Panc1 (cell line): Measurements from ENCODE around the gene VAV3. TPM values are rescaled to one million over a fixed set of nuclear protein-coding genes. Genes with fewer than 3 reads are reported as not detected.

Experiments used
- ATAC-seq: fragments of 200-7000 bp; cut with Tn5 transposase; 2 replicates; pipeline ENCODE4 v1.9.1; 2020; ENCODE audit warnings: mild to moderate bottlenecking, moderate library complexity
- BruUV-seq: library from RNA; stranded (reverse); fragments of 400-500 nt; replicated peaks from 2 replicates; lab custom pipeline; 2021; lab: Mats Ljungman, UMichigan
- CTCF ChIA-PET: fragments of 300-600 bp; sonication (Branson Sonifier 250); formaldehyde crosslinking; loops from one replicate; lab custom pipeline; 2022; ENCODE audit warnings: antibody characterized with exemption; lab: Charles Lee
- POLR2A ChIA-PET: fragments of 300-600 bp; sonication (Branson Sonifier 250); formaldehyde crosslinking; loops from one replicate; lab custom pipeline; 2022; ENCODE audit warnings: antibody characterized with exemption; lab: Charles Lee
- DNase-seq: peaks from one replicate; pipeline ENCODE4 v3.0.0-alpha.2; 2010; ENCODE audit warnings: low read depth, low spot score
- H3K27ac ChIP-seq: 2 replicates; pipeline ENCODE4 v1.5.1; 2011; ENCODE audit warnings: mild to moderate bottlenecking, low read length, inconsistent platforms
- H3K27me3 ChIP-seq: fragments of 200-500 bp; sonication (Bioruptor generic); 2 replicates; pipeline ENCODE4 v1.6.0; 2014; ENCODE audit warnings: low read length, inconsistent platforms; ENCODE audit not compliant: control insufficient read depth, insufficient read depth
- H3K36me3 ChIP-seq: fragments of 200-500 bp; sonication (Bioruptor generic); 2 replicates; pipeline ENCODE4 v1.5.1; 2014; ENCODE audit warnings: inconsistent platforms, mild to moderate bottlenecking, low read length, moderate library complexity; ENCODE audit not compliant: control insufficient read depth, insufficient read depth
- H3K4me1 ChIP-seq: 2 replicates; pipeline ENCODE4 v1.5.1; 2011; ENCODE audit warnings: inconsistent platforms, mild to moderate bottlenecking, low read length, moderate library complexity; ENCODE audit not compliant: control insufficient read depth, insufficient read depth
- H3K4me3 ChIP-seq, 2 experiments: 2 replicates each; pipeline ENCODE4 v1.5.1; 2011 to 2012; ENCODE audit warnings: low read depth in 2 of 2, low read length in 2 of 2, mild to moderate bottlenecking in 2 of 2, inconsistent platforms in 1 of 2, moderate library complexity in 1 of 2
- H3K9me3 ChIP-seq: fragments of 200-500 bp; sonication (Bioruptor generic); 2 replicates; pipeline ENCODE4 v1.5.1; 2014; ENCODE audit warnings: low read depth, mild to moderate bottlenecking, inconsistent platforms, low read length, moderate library complexity; ENCODE audit not compliant: control insufficient read depth, insufficient read depth
- POLR2AphosphoS5 ChIP-seq: IDR thresholded peaks from 2 replicates; pipeline ENCODE4 v1.6.1; 2012; ENCODE audit warnings: mild to moderate bottlenecking, low read depth, low read length, moderate library complexity
- SIN3A ChIP-seq: IDR thresholded peaks from 2 replicates; pipeline ENCODE4 v1.6.1; 2012; ENCODE audit warnings: low read depth, mild to moderate bottlenecking, low read length, moderate library complexity, borderline replicate concordance; ENCODE audit not compliant: insufficient read depth
- TCF7L2 ChIP-seq: IDR thresholded peaks from 2 replicates; pipeline ENCODE4 v1.6.1; 2011; ENCODE audit warnings: mild to moderate bottlenecking, low read depth, low read length, inconsistent platforms
- in situ Hi-C: cut with HindIII; loops from 2 replicates; pipeline ENCODE4 v1.10.0; 2016; ENCODE audit warnings: low sequenced_read_pairs, low pct_unique_long_range_greater_than_20kb
- intact Hi-C: fragments of 100-400 bp; cut with micrococcal nuclease; formaldehyde crosslinking; loops from one replicate; pipeline ENCODE4 v1.10.0; 2022; ENCODE audit not compliant: unreplicated experiment
- total RNA-seq: library from RNA; stranded (reverse); gene quantifications from one replicate; pipeline ENCODE4 v1.2.1, GENCODE V29; 2021; ENCODE audit not compliant: unreplicated experiment
- TF ChIP-seq, protein P1 (sequence below), 2 experiments: IDR thresholded peaks; 2 replicates each; pipeline ENCODE4 v1.6.1; 2011 to 2012; ENCODE audit warnings: low read depth in 2 of 2, control low read depth in 1 of 2, low read length in 1 of 2, mild to moderate bottlenecking in 1 of 2, moderate library complexity in 1 of 2; ENCODE audit not compliant: insufficient read depth in 1 of 2
- TF ChIP-seq, protein P2 (sequence below): fragments of 450-650 bp; IDR thresholded peaks from 2 replicates; pipeline ENCODE4 v1.5.1; 2017; ENCODE audit warnings: mild to moderate bottlenecking

The VAV3 gene
- total RNA-seq, 1 experiment from 2014 or later: 0.23 TPM

DNA sequence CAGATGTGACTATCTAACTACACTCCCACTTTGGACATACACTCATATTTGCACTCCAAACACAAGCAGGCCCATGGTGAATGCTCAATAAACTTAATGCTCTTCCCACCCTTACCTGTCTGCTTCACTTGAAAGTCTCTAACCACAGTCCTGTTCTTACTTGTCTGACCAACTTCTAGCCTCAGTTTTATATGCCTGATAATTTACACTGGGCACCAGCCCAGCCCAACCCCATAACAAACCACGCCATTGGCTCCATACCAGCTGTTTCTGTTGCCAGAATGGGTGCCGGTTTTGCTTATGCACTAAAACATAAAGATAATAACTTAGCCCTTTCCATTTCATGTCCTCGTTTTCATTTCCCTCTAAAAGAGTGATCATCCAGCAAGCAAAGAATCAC is 428.7 kb downstream of the VAV3 start:
- DNase-seq: no peak
- no peak for ATAC-seq
- Histone ChIP-seq H3K27ac (no peak overlapping the region), H3K27me3 (no peaks in the 10 kb centered on the region), H3K9me3 (no peaks in the 10 kb centered on the region), H3K4me1 (no peaks in the 10 kb centered on the region), H3K36me3 (no peaks in the 10 kb centered on the region), H3K4me3 (no peak overlapping the region)
- CTCF ChIA-PET: no interaction called here
- in situ Hi-C loops: no loop called here
- intact Hi-C loops: no loop called here
- BruUV-seq: no TSS peak
- no peak for TF ChIP-seq TCF7L2
- TF ChIP-seq, protein P1, sequence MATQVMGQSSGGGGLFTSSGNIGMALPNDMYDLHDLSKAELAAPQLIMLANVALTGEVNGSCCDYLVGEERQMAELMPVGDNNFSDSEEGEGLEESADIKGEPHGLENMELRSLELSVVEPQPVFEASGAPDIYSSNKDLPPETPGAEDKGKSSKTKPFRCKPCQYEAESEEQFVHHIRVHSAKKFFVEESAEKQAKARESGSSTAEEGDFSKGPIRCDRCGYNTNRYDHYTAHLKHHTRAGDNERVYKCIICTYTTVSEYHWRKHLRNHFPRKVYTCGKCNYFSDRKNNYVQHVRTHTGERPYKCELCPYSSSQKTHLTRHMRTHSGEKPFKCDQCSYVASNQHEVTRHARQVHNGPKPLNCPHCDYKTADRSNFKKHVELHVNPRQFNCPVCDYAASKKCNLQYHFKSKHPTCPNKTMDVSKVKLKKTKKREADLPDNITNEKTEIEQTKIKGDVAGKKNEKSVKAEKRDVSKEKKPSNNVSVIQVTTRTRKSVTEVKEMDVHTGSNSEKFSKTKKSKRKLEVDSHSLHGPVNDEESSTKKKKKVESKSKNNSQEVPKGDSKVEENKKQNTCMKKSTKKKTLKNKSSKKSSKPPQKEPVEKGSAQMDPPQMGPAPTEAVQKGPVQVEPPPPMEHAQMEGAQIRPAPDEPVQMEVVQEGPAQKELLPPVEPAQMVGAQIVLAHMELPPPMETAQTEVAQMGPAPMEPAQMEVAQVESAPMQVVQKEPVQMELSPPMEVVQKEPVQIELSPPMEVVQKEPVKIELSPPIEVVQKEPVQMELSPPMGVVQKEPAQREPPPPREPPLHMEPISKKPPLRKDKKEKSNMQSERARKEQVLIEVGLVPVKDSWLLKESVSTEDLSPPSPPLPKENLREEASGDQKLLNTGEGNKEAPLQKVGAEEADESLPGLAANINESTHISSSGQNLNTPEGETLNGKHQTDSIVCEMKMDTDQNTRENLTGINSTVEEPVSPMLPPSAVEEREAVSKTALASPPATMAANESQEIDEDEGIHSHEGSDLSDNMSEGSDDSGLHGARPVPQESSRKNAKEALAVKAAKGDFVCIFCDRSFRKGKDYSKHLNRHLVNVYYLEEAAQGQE (IDR thresholded peaks at IDR 0.05; ENCODE audit: insufficient read depth in 1 of 2, low read depth in 2 of 2, low read length in 1 of 2): no peak
- TF ChIP-seq SIN3A: no peak
- TF ChIP-seq POLR2AphosphoS5: no peak
- TF ChIP-seq, protein P2, sequence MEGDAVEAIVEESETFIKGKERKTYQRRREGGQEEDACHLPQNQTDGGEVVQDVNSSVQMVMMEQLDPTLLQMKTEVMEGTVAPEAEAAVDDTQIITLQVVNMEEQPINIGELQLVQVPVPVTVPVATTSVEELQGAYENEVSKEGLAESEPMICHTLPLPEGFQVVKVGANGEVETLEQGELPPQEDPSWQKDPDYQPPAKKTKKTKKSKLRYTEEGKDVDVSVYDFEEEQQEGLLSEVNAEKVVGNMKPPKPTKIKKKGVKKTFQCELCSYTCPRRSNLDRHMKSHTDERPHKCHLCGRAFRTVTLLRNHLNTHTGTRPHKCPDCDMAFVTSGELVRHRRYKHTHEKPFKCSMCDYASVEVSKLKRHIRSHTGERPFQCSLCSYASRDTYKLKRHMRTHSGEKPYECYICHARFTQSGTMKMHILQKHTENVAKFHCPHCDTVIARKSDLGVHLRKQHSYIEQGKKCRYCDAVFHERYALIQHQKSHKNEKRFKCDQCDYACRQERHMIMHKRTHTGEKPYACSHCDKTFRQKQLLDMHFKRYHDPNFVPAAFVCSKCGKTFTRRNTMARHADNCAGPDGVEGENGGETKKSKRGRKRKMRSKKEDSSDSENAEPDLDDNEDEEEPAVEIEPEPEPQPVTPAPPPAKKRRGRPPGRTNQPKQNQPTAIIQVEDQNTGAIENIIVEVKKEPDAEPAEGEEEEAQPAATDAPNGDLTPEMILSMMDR: no peak
- POLR2A ChIA-PET: no interaction called here

DNA sequence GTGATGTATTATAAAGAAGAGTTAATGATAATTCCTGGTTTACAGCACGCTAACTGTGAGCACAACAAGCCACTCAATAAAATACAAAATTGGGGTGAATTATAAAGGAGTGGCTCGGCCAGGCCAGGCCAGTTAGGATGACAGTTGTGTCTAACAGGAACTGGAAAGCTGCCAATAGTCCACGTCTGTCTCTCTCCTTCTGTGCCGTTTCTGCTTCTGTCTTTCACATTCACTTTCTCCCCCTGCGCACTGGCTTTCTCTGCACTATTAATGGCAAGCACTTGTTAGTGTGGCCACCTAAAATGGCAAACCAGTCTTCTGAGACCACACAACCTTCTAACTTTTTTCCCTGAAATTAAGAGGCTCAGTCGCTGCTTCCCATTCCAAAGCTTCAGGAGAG is 429.9 kb downstream of the VAV3 start:
- BruUV-seq: no TSS peak
- Histone ChIP-seq H3K9me3 (no peaks in the 10 kb centered on the region), H3K27ac (no peak overlapping the region), H3K36me3 (no peaks in the 10 kb centered on the region), H3K4me3 (no peak overlapping the region), H3K27me3 (no peaks in the 10 kb centered on the region), H3K4me1 (no peaks in the 10 kb centered on the region)
- DNase-seq (no peak), ATAC-seq (no peak)
- in situ Hi-C loops: no loop called here
- CTCF ChIA-PET: no interaction called here
- POLR2A ChIA-PET: no interaction called here
- TF ChIP-seq, protein P2: no peak
- TF ChIP-seq, protein P1 (IDR thresholded peaks at IDR 0.05; ENCODE audit: insufficient read depth in 1 of 2, low read depth in 2 of 2, low read length in 1 of 2): no peak
- no peak for TF ChIP-seq TCF7L2
- TF ChIP-seq SIN3A: no peak
- no peak for TF ChIP-seq POLR2AphosphoS5
- intact Hi-C loops: no loop called here
